RWPE2 (cell line): Measurements from ENCODE around the gene ZBTB22.

Experiments used
- ATAC-seq: fragments of 200-7000 bp; cut with Tn5 transposase; 3 replicates; pipeline ENCODE4 v1.9.1; 2021; ENCODE audit warnings: low read depth
- DNase-seq: peaks from one replicate; pipeline ENCODE4 v3.0.0-alpha.2; 2020; ENCODE audit warnings: low spot score
- H3K27ac ChIP-seq: fragments of 450-650 bp; 2 replicates; pipeline ENCODE4 v1.5.1; 2017; ENCODE audit warnings: mild to moderate bottlenecking; ENCODE audit not compliant: poor library complexity, severe bottlenecking
- H3K27me3 ChIP-seq: fragments of 250-450 bp; sonication (Bioruptor Pico); 2 replicates; pipeline ENCODE4 v1.5.1; 2021; ENCODE audit warnings: mild to moderate bottlenecking, moderate library complexity; ENCODE audit not compliant: insufficient read depth, poor library complexity, severe bottlenecking
- H3K36me3 ChIP-seq: fragments of 250-450 bp; sonication (Bioruptor Pico); 2 replicates; pipeline ENCODE4 v1.5.1; 2020; ENCODE audit warnings: low read depth, mild to moderate bottlenecking, moderate library complexity
- H3K4me1 ChIP-seq: fragments of 250-450 bp; sonication (Bioruptor Pico); 2 replicates; pipeline ENCODE4 v1.5.1; 2021; ENCODE audit warnings: mild to moderate bottlenecking, moderate library complexity; ENCODE audit not compliant: insufficient read depth, poor library complexity, severe bottlenecking
- H3K4me3 ChIP-seq: fragments of 250-450 bp; sonication (Bioruptor Pico); 2 replicates; pipeline ENCODE4 v1.5.1; 2021; ENCODE audit warnings: mild to moderate bottlenecking, moderate library complexity; ENCODE audit not compliant: severe bottlenecking
- H3K9me3 ChIP-seq: fragments of 250-450 bp; sonication (Bioruptor Pico); 2 replicates; pipeline ENCODE4 v1.5.1; 2021; ENCODE audit warnings: mild to moderate bottlenecking, moderate library complexity; ENCODE audit not compliant: severe bottlenecking
- TF ChIP-seq, protein P1 (sequence below): fragments of 450-650 bp; IDR thresholded peaks from one replicate; pipeline ENCODE4 v1.5.1; 2017; ENCODE audit warnings: mild to moderate bottlenecking, moderate library complexity; ENCODE audit not compliant: poor library complexity, severe bottlenecking

ZBTB22 gene

DNA sequence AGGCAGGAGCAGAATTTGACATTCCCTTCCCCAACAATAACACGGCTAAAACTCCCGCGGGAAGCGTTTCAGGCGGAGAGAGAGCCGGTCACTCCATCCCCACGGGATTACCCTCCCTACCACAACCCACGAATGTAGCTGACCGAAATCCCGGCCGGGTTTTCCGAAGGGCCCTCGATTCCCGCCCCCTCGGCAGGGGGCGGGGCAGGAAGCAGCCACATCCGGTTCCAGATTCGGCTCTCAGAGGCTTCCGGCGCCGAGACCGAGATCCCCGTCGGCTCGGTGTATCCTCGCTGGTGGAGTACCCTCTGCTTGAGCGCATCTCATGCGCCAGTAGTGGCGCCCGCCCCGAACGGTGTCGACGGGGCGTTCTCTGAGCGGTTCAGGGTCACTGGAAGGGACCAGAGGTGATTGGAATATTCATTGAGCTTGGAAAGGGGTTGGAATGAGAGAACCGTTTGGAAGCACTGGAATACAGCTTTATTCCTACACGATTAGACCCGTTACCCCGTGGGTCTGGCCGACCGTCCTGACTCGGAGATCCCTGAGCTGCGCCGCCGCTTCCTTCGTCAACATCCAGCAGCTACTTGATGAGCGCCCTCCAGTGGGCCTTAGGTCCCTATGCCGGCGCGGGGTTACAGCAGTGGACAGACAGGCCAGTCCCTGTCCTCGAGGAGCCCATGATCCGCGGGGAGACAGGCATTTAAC lies 18.2 kb downstream of the ZBTB22 start:
- Histone ChIP-seq H3K4me3 (peak overlapping the region; percentile 65), H3K27ac (peak overlapping the region; percentile 92), H3K4me1 (no peaks in the 10 kb centered on the region), H3K27me3 (no peaks in the 10 kb centered on the region), H3K36me3 (peaks cover 34% of the 10 kb centered on the region), H3K9me3 (no peaks in the 10 kb centered on the region)
- ATAC-seq = peak; percentile 59
- TF ChIP-seq, protein P1, sequence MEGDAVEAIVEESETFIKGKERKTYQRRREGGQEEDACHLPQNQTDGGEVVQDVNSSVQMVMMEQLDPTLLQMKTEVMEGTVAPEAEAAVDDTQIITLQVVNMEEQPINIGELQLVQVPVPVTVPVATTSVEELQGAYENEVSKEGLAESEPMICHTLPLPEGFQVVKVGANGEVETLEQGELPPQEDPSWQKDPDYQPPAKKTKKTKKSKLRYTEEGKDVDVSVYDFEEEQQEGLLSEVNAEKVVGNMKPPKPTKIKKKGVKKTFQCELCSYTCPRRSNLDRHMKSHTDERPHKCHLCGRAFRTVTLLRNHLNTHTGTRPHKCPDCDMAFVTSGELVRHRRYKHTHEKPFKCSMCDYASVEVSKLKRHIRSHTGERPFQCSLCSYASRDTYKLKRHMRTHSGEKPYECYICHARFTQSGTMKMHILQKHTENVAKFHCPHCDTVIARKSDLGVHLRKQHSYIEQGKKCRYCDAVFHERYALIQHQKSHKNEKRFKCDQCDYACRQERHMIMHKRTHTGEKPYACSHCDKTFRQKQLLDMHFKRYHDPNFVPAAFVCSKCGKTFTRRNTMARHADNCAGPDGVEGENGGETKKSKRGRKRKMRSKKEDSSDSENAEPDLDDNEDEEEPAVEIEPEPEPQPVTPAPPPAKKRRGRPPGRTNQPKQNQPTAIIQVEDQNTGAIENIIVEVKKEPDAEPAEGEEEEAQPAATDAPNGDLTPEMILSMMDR = peak; percentile 86
- no peak for DNase-seq

DNA sequence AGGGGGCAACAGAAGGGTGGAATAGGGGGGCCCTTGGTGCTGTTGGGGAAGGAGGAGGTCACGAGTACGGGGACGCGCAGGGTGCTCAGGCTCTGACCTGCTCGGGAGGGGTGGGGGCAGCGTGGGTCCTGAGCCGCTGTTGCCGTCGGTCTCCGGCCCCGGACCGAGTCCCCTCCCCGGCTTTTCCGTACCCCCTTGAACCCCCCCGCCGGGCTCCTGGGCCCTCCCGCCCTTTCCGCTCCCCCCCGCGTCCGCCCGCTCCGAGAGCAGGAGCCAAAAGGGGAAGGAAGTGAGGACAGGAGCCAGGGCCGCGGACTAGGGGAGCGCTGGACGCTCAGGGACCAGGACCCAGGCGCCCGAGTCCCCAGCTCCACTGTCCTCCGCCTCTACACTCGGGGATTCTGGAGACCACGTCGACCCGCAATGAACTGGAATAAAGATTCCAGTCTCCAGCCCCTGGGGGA lies 18.7 kb downstream of the ZBTB22 start, which contains the start of gene RGL2:
TSS of gene RGL2 (minus strand) at position 170 of the 464 bp plus-strand sequence. CDS start 332 bp downstream, outside the sequence.
- ATAC-seq (peak; percentile 19), DNase-seq (no peak)
- Histone ChIP-seq H3K9me3 (no peaks in the 10 kb centered on the region), H3K4me1 (no peaks in the 10 kb centered on the region), H3K36me3 (peaks cover 34% of the 10 kb centered on the region), H3K4me3 (peak within 1 kb of the TSS; percentile 65), H3K27me3 (no peaks in the 10 kb centered on the region), H3K27ac (peak within 1 kb of the TSS; percentile 92)
- TF ChIP-seq, protein P1 = no peak

GRCh38 chr6:33297956-33298772 lies 19.4 kb downstream of the ZBTB22 start:
- Histone ChIP-seq H3K9me3 (no peaks in the 10 kb centered on the region), H3K36me3 (peaks cover 27% of the 10 kb centered on the region), H3K4me3 (peak overlapping the region; percentile 65), H3K4me1 (no peaks in the 10 kb centered on the region), H3K27ac (peak overlapping the region; percentile 92), H3K27me3 (no peaks in the 10 kb centered on the region)
- no peak for DNase-seq
- peak; percentile 70 for ATAC-seq
- TF ChIP-seq, protein P1 = no peak

GRCh38 chr6:33297406-33297955 lies 20.1 kb downstream of the ZBTB22 start:
- H3K9me3 ChIP-seq = no peaks in the 10 kb centered on the region
- no peaks in the 10 kb centered on the region for H3K27me3 ChIP-seq
- peak; percentile 32 for ATAC-seq
- H3K4me3 ChIP-seq = peak overlapping the region; percentile 65
- peak overlapping the region; percentile 92 for H3K27ac ChIP-seq
- DNase-seq = no peak
- TF ChIP-seq, protein P1 = no peak
- no peaks in the 10 kb centered on the region for H3K4me1 ChIP-seq
- peaks cover 22% of the 10 kb centered on the region for H3K36me3 ChIP-seq
